ENCODE measurements around the gene METRNL.
"Not testable (repeated sequence)": the region's sequence is repeated elsewhere in the genome, so short reads cannot be mapped to it uniquely, and the experiment has no call there.

The METRNL gene

DNA sequence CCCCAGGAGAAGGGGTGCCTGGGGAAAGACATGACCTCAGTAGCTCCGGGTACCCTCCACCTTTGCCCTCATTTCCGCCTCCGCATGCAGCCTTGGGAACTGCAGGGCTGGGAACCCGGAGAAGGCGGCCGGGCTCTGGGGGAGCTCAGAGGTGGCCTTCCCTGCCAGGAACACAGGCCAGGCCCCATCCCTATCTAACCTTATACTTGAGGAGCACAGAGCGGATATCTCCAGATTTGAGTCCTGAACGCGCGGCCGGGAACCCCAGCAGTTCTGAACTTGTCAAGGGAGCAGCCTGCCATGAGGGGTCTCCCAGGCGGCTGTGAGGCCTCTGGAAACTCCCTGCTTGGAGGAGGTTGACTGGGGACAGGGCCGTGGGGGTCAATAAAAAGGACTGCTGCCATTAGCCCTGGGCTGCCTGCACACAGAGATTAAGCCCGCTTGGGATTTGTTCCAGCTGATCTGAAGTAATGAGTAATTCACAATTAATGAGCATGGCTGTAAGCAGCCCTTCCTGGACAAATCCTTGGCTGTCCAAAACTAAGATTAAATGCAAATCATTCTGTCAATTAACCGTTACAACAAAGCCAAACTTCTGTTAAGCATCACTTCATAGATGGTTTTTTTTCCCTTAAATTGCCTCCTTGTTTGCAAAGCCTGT, 26.3 kb upstream of the METRNL start:
- DNase-seq, result peak in 1 of 2 donors; percentile 21

DNA sequence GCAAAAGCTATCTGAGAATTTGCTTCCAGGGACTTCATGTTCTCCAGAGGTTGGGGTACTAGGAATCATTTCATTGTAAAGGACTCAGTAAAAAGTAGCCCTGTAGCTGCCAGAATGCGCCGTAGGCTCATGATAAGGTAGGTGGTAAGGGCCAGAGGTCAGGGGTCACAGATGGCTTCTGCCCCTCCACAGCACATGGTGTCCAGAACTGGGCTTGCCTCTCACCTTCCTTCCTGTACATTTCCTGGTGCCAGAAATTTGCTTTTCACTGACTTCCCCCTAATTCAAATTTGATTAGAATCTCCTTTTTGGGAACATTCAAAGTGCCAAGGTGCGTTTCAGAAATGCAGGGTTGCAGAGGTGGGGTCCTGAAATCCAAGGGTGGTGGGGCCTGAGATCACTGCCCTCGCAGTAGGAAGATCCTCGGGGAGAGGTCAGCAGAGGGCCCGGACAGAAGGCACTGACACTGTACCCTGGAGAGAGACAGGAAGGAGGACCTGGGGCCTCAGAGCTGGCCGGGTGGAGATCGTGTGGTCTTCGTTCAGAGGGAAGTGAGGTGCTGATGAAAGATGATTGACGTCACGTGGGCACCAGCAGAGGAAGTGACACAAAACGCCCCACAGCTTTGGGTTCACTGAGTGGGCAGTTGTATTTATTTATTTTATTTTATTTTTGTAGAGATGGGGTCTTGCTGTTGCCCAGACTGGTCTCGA, 25.5 kb upstream of the METRNL start:
- DNase-seq, result peak in 1 of 2 donors; percentile 27

DNA sequence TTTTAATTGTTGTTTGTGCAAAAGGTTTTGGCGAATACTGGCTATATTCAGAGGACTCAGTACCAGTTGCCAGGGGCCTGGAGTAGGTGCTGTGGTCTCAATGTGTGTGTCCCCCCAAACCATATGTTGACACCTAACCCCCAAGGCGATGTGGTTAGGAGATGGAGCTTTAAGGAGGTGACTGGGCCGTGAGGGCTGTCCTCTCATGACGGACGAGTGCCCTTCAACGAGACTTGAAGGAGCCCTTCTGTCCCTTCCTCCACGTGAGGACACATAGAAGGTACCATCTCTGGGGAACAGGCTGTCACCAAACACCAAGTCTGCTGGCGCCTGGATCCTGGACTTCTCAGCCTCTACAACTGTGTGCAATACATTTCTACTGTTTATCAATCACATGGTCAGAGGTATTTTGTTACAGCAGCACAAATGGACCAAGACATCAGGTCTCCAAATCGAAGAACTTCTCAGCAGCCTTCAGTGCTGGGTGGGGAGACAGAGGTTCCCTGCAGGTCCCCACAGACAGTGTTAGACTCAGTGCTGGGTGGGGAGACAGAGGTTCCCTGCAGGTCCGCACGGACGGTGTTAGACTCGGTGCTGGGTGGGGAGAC, 24.8 kb upstream of the METRNL start:
- peak in 1 of 2 donors; percentile 11 for DNase-seq

DNA sequence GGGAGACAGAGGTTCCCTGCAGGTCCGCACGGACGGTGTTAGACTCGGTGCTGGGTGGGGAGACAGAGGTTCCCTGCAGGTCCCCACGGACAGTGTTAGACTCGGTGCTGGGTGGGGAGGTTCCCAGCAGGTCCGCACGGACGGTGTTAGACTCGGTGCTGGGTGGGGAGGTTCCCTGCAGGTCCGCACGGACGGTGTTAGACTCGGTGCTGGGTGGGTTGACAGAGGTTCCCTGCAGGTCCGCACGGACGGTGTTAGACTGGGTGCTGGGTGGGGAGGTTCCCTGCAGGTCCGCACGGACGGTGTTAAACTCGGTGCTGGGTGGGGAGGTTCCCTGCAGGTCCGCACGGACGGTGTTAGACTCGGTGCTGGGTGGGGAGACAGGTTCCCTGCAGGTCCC, 24.2 kb upstream of the METRNL start:
- DNase-seq, result not testable (repeated sequence)

DNA sequence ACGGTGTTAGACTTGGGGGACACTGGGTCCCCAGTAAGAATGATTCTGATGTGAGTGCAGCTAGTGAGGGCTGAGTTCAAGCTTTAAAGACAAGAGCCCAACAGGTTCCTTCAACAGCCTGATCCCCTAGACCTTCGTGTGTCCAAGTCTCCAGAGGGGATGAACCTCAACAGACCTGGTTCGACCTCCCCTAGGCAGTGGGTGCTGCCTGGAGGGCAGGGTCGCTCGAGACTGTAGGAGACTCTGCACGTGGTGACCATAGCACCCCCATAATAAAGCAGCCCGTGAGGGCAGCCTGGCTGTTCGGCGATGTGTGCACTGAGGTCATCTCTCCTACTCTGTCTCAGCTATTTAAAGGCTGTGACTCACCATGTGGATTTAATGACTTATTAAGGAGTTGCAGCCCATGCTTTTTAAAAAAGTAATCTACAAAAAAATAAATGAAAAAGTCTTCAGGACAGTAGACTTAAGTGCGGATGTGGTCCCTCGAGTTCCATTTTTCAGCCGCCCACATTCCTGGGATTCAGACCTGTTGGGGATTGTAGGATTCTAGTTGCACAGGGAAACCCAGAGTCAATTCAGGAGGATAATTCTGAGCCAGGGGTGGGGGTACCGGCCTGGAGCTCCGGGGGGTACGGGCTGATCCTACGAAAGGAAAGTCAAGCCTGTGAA, 23.4 kb upstream of the METRNL start:
- DNase-seq, result no peak

DNA sequence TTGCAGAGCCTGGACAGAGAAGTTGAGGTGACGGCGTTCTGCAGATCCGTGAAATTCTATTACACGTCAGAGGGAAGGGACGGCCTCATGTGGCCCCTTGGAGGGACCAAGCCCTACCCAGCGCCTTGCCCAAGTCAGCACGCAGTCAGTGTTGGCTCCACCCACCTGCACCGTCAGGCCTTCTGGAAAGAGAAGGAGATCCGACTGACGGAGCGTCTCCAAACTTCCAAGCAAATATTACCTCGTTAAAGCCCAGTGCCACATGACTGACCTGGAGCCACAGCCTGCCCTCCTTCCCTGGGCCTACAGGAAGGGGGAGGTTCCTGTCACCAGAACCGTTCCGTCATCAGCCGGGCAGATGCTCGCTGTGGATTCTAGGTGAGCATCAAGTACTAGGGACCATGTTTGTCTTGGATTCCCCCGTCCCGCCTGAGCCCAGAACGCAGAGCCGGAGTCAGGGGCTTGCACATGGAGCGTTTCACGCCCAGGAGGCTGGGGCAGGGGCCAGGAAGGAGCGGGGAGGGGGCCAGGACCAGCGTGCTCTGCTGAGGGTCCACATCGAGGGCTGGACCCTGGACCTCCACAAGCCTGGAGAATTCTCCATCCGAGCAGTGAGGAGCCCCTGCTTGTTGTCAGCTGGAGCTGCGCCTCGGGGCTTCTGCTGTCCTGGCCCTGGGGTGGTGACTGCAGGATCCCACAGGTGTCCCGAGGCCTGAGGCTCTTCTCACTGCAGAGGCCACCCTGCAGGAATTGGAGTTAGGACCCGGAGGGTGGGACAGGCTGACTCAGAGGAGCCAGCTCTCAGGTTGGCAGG, 22.6 kb upstream of the METRNL start:
- no peak for DNase-seq

DNA sequence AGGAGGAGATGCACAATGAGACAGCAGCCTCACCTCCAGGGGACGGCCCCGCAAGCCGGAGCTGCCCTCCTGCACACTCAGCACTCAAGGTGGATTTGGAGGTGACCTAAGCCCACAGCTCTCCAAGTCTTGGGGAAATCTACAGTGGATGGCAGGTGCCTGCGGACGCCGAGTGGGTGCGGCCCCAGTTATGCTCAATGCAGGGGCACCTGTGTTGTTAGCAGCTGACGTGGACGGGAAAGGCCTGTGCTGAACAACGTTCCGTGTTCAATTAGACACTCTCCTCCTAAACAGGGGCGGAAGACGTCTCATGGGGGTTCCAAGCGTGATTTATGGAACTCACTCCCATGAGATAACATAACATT, 22.0 kb upstream of the METRNL start:
- no peak for DNase-seq

DNA sequence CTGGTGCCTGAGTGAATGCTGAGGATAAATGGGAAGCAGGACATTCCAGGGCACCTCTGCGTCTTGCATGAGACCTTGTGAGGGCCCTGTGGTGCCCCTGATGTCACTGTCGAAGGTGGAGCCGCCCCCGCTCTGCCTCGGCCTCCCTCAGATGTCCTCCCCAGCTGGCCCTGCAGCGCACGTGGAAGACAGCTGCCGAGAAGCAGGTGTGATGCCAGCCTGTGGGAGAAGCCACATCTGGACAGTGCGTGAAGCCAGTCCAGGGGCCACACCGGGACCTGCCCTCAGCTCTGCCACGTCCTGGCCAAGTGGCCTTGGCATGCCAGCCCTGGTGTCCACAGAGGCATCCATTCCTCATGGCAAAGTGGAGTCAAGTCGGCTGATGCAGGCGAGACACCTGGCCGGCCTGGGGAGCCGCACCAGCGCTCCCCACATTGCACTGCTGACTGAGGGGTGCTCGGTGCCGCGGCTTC, 21.6 kb upstream of the METRNL start:
- no peak for DNase-seq

DNA sequence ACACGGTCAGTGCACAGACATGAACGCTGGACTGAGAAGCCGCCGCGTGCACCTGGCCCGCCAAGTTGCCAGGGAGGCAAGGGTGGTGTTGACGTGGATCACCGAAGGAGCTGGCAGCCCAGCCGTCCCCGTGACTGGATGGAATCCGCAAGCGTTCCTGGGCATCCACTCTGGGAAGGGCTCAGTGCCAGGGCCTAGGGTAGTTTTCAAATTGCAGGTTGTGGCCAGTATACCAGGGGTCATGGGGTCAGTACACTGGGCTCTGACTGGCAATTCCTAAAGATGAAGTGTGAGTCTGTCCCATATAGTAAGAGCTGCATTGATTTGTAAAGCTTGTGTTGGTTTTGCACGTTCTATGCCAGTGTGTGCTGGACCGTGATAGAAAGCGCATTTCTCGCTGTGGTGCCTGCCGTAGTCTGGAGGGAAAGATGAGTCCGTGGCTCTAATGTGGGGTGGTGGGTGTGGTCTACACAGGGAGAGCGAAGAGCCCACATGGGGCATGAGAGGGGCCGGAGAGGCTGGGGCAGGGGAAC, 21.1 kb upstream of the METRNL start:
- no peak for DNase-seq

DNA sequence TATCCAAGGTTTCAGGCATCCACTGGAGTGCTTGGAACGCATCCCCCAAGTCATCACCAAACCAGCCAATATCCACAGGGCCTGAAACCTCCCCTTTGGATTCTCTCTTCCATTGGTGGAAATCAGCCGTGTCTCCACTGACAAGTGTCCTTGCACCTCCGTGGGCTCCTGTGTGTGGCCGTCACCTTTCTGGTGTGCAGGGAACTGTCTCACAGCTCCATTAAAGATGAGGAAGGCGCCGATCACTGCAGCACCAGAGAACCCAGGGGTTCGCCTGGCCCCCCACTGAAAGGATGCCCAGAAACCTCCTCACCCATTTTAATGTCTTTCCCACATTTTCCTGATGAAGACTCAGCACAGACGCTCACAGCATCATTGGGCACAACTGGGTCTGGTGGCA, 17.8 kb upstream of the METRNL start:
- DNase-seq, result no peak

DNA sequence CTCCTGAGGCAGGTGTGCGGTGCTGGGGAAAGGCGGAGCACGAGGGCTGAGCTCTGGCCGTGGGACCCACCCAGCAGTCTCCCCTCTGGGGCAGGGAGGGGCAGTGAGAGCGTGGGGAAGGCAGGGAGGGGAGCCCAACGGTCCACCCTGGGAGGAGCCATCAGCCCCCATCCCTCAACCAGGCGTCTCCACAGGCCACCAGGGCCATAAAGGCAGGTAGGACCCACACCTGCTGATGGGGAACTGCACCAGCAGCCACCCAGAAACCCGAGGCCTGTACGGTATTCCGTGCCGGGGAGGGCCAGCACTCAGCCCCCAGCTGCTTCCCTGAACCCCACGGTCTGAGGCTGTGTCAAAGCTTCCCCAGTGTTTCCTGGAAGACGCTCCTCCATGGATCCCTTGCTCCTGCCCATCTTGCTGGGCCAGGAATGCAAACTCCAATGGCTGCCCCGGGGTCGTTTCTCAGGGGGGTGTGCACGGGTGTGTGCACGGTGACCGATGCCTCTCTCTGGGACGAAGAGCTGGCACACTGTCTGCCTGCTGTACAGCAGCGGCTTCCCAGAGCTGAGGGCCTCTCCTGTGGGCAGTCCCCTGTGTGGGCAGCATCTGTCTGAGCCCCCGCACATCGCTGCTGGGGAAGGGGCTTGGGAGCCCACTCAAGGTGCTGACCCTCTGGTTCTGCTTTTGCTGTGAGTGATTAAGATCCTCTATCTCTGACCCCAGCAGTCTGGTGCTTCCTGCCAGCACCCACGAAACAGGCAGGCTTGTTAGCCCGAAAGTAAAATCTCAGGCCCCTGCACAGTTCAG, 17.2 kb upstream of the METRNL start:
- peak in 1 of 2 donors; percentile 13 for DNase-seq

DNA sequence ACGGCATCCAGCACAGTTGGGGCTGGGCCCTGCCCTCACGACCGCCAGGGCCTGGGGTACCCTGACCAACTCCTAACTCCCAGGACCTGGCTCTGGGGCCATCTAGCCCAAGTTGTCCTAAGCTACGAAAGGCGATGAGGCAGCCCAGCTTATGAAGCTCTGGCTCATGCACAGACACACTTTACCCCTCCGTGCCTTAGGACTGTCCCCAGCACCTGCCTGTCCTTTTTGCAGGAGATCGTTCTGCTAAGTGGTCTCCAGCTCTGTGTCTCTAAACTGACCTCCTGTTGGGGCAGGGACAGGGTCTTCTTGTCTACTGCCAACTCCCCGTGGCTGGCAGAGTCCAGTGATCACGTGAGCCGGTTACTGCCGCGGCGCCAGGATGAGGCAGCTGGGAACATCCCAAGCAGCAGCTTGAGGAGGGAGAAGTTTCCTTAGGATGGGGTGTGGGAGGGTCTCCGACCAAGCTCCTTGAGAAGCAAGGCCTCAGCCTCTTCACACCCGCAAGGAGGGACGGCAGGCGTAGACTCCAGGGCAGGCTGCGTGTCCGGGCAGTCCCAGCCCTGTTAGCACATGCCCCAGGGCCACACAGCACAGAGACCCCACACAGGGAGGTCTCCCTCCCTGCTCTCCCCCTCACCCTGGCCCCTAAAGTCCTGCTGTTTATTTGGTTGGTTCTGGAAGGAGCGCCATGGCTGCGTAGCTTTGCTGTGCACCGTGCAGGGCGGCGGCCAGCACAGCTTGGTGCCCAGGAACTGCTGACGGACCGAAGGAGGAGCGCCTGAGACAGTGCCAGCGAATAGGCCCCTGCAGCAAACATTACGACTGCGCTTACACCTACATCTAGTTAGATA, 16.4 kb upstream of the METRNL start:
- DNase-seq, result peak in 1 of 2 donors; percentile 15

DNA sequence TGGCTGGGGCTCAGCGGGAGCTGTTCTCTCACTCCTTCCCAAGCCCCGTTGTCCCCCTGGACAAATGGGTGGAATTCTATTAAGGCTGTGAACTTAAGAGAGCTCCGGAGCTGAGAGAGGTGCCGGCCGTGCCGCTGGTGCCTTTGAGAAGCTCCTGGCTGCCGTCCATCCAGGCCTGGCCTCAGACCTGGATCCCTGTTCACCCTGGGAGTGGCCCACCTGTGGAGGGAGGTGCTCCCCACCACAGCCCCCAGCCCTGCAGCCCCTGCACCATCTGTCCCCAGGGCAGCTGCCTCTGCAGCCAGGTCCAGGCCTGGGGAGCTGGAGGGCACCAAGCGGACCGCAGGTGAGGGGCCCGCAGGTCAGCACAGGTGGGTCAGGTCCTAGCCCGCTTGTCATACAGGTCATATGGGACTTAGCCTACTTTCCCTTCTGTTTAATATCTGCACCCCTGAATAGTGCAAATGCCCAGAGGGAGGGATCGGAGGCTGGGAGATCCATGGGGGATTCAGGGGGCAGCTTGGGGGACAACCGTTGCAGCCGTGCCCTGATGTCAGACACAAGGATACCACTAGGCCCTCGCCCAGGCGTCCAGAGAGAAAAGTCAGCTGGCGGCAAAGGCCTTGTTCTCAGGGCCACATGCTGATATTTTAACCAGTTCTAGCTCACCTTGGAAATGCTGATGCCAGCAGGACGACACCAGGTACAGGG, 15.2 kb upstream of the METRNL start:
- peak in 1 of 2 donors; percentile 16 for DNase-seq

DNA sequence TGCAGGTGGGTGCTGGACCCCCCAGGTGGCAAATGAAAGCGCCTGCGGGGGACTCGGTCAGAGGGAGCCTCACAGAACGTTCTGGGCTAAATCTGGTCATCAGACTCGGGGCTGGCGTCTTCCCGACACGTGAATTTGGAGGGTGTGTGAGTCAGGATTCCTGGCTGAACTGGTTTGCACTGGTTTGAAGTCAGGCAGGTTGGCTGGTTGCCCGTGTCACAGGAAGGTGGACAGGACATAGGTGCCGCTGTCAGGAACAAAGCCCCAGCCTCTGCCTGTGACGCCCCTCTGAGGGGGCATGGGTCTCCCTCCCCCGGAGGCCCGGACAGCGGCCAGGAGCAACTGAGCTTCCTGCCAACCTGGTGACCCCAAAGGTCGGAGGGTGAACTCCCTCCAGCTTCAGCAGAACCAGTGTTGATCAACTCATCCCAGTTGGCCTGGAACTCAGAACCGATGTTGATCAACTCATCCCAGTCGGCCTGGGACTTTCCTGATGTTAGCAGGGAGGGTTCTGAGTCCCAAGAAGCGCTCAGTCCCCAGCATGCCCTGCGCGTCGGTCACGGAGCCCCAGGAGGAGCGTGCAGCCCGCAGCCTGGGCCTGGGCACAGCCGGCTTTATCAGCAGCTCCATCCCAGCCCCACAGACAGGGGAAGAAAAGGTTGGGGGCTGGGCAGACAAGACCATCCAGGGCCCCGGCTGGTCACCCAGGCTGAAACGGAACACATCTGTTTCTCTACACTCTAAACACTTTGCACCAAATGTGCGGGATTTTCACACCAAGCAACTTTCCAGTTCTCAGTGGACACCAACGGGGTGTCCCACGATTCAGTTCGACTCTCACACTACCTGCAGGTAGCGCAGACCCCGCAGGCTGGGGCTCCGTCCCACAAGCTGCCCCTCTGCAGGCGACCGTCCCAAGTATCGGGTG, 14.4 kb upstream of the METRNL start:
- DNase-seq, result peak in 1 of 2 donors; percentile 13

DNA sequence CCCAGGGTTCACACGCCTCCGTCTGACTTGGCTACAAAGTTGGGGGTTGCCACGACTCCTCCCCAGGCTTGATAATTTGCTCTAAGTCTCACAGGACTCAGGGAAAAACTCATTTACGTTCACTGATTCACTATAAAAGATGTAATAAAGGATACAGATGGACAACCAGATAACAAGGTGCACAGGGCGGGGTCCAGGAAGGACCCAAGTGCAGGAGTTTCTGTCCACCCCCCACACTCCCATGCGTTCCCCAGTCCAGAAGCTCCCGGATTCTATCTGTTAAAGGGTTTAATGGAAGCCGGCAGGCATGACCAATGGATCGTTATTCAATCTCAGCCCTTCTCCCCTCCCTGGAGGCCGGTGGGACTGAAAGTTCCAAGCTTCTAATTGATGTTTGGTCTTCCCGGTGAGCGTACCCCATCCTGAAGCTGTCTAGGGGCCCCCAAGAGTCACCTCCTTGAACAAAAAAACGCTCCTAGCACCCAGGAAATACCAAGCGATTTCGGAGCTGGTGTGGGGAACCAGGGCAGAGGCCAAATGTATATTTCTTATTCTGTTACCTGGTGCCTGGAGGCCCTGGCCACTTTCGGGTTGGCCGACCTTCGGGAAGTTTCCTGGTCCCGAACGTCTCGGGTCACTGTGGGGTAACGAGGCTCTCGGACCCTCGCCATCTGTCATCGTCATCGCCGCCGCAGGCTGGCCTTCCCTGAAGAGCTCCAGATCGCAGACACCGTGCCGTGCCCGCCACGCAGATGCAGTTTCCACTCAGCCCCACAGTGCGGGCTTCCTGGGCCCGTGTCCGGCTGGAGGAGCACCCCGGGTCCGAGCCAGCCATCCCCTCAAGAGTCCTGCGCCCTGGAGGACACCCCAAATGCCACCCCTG, 13.5 kb upstream of the METRNL start:
- DNase-seq, result no peak

DNA sequence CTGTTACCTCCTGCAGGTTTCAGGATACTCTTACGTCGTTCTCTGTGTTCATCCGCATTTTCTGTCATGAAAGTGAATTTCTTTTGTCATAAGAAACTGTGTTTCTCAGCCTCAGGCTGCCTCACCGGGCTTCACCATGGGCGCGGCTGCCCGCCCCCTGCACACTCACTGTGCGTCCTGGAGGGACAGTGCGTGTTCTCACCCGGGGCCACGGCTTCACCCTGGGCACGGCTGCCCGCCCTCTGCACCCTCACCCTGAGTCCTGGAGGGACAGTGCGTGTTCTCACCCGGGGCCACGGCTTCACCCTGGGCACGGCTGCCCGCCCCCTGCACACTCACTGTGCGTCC, 12.9 kb upstream of the METRNL start:
- DNase-seq, result not testable (repeated sequence)

DNA sequence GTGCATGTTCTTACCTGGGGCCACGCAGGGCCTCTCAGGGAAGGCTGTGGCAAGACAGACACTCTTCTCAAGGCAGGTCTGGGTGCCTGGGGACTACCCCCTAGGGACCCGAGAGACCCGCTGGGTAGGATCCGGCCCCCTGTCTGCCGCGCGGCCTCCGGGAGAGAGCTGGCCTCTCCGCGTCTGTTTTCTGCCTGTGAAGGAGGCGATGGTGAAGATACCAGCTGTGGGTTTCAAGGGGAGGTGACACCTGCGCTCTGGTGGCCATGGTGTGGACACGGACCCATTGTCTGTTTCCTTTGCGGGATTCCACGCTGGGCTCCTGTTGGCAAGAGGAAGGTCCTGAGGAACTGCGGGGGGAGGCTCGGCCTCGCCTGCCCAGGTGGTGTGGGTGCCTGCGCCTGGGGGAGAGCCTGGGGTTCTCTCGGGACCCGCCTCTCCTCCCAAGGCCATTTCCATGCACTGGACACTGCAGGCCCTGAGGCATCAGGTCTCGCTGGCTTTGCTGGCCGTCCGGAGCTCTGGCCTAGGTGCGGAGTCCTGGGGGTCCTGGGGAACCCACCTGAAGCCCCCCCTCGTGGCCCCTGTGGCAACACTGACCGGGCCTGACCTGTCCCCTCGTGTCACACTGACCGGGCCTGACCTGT, 12.2 kb upstream of the METRNL start:
- no peak for DNase-seq
